GM23338 (cell line): ENCODE results near the gene PSORS1C2. TPM values are rescaled to one million over a fixed set of nuclear protein-coding genes. Genes with fewer than 3 reads are reported as not detected.
A peak's percentile ranks its signal among the peaks of the same experiment; 100 is the strongest.

ENCODE experiments used
- ATAC-seq: fragments of 200-7000 bp; cut with Tn5 transposase; 3 replicates; pipeline ENCODE4 v1.9.1; 2020
- DNase-seq: peaks from one replicate; pipeline ENCODE4 v3.0.0-alpha.2; 2015; ENCODE audit warnings: low spot score
- H2AFZ ChIP-seq: fragments of 200-600 bp; sonication (generic); 2 replicates; pipeline ENCODE4 v1.8.0; 2016; ENCODE audit warnings: antibody characterized with exemption, mild to moderate bottlenecking, moderate library complexity
- H3F3A ChIP-seq: fragments of 200-600 bp; sonication (generic); replicated peaks from 2 replicates; pipeline ENCODE4 v1.8.0; 2017; ENCODE audit warnings: antibody characterized with exemption, mixed run types, low read depth
- H3K27ac ChIP-seq: fragments of 200-600 bp; sonication (generic); 2 replicates; pipeline ENCODE4 v1.6.1; 2016; ENCODE audit warnings: low read depth
- H3K27me3 ChIP-seq: fragments of 200-600 bp; sonication (generic); 2 replicates; pipeline ENCODE4 v1.8.0; 2016; ENCODE audit warnings: mild to moderate bottlenecking, mixed run types, moderate library complexity; ENCODE audit not compliant: insufficient read depth
- H3K36me3 ChIP-seq: fragments of 200-600 bp; sonication (generic); 2 replicates; pipeline ENCODE4 v1.8.0; 2016; ENCODE audit warnings: mild to moderate bottlenecking; ENCODE audit not compliant: insufficient read depth
- H3K4me1 ChIP-seq: fragments of 200-600 bp; sonication (generic); 2 replicates; pipeline ENCODE4 v1.8.0; 2016; ENCODE audit warnings: mild to moderate bottlenecking, moderate library complexity; ENCODE audit not compliant: insufficient read depth
- H3K4me2 ChIP-seq: fragments of 200-600 bp; sonication (generic); 2 replicates; pipeline ENCODE4 v1.7.1; 2017; ENCODE audit warnings: mixed run types
- H3K4me3 ChIP-seq: fragments of 200-600 bp; sonication (generic); 2 replicates; pipeline ENCODE4 v1.6.1; 2016; ENCODE audit warnings: mixed run types
- H3K79me2 ChIP-seq: fragments of 200-600 bp; sonication (generic); replicated peaks from 2 replicates; pipeline ENCODE4 v1.8.0; 2017; ENCODE audit warnings: mild to moderate bottlenecking; ENCODE audit not compliant: insufficient read depth
- H3K9me2 ChIP-seq: fragments of 200-600 bp; sonication (generic); 2 replicates; pipeline ENCODE4 v1.8.0; 2017; ENCODE audit not compliant: insufficient read depth
- H4K20me1 ChIP-seq: fragments of 200-600 bp; sonication (generic); replicated peaks from 2 replicates; pipeline ENCODE4 v1.8.0; 2017; ENCODE audit warnings: mild to moderate bottlenecking; ENCODE audit not compliant: insufficient read depth
- H3K27ac Mint-ChIP-seq: 2 replicates; pipeline ENCODE4 v1.8.0; 2020; ENCODE audit warnings: inconsistent platforms, mild to moderate bottlenecking, moderate library complexity, mixed read lengths
- H3K27me3 Mint-ChIP-seq: 3 replicates; pipeline ENCODE4 v1.8.0; 2022; ENCODE audit warnings: low read depth, mild to moderate bottlenecking, moderate library complexity, mixed read lengths, inconsistent platforms; ENCODE audit not compliant: insufficient read depth, poor library complexity
- H3K36me3 Mint-ChIP-seq: 3 replicates; pipeline ENCODE4 v1.8.0; 2021; ENCODE audit warnings: low read depth, mild to moderate bottlenecking, inconsistent platforms, moderate library complexity, mixed read lengths
- H3K4me1 Mint-ChIP-seq: 3 replicates; pipeline ENCODE4 v1.8.0; 2020; ENCODE audit warnings: mild to moderate bottlenecking, inconsistent platforms, mixed read lengths
- H3K4me3 Mint-ChIP-seq: 3 replicates; pipeline ENCODE4 v1.8.0; 2021; ENCODE audit warnings: moderate library complexity, mild to moderate bottlenecking, inconsistent platforms, mixed read lengths
- H3K9me3 Mint-ChIP-seq: 3 replicates; pipeline ENCODE4 v1.8.0; 2020; ENCODE audit warnings: moderate library complexity, mild to moderate bottlenecking, inconsistent platforms, mixed read lengths
- CREB1 ChIP-seq: fragments of 250-450 bp; sonication (Bioruptor Pico); IDR thresholded peaks from 2 replicates; pipeline ENCODE4 v1.5.0; 2020; ENCODE audit warnings: low read depth, mild to moderate bottlenecking, moderate library complexity
- CTCF ChIP-seq, 2 experiments: fragments of 200-600 bp in 1 of 2; sonication (generic) in 1 of 2; conservative IDR thresholded peaks; 2 replicates each; pipeline versions ENCODE4 v1.5.1 to v1.6.1; 2016 to 2017; ENCODE audit warnings: antibody characterized with exemption in 2 of 2, low read depth in 2 of 2, mild to moderate bottlenecking in 2 of 2, moderate library complexity in 1 of 2
- ETS1 ChIP-seq: IDR thresholded peaks from 2 replicates; pipeline ENCODE4 v1.6.1; 2016; ENCODE audit warnings: antibody characterized with exemption
- EZH2 ChIP-seq: fragments of 200-600 bp; sonication (generic); IDR thresholded peaks from one replicate; pipeline ENCODE4 v1.8.0; 2017; ENCODE audit warnings: antibody characterized with exemption, mild to moderate bottlenecking, low read depth; ENCODE audit not compliant: unreplicated experiment
- EZH2phosphoT487 ChIP-seq: fragments of 200-600 bp; sonication (generic); IDR thresholded peaks from one replicate; pipeline ENCODE4 v1.8.1; 2018; ENCODE audit warnings: antibody characterized with exemption; ENCODE audit not compliant: unreplicated experiment
- JUNB ChIP-seq: IDR thresholded peaks from one replicate; pipeline ENCODE4 v1.6.1; 2016; ENCODE audit warnings: antibody characterized with exemption; ENCODE audit not compliant: unreplicated experiment
- NANOG ChIP-seq: IDR thresholded peaks from 2 replicates; pipeline ENCODE4 v1.6.1; 2016; ENCODE audit warnings: antibody characterized with exemption, borderline replicate concordance
- POLR2AphosphoS5 ChIP-seq: IDR thresholded peaks from 2 replicates; pipeline ENCODE4 v1.6.1; 2016; ENCODE audit warnings: antibody characterized with exemption, low read depth
- REST ChIP-seq: IDR thresholded peaks from one replicate; pipeline ENCODE4 v1.6.1; 2018; ENCODE audit warnings: antibody characterized with exemption; ENCODE audit not compliant: unreplicated experiment
- STAT1 ChIP-seq: IDR thresholded peaks from one replicate; pipeline ENCODE4 v1.6.1; 2016; ENCODE audit warnings: antibody characterized with exemption; ENCODE audit not compliant: unreplicated experiment
- ZNF114 ChIP-seq: fragments of 250-450 bp; sonication (Bioruptor Pico); IDR thresholded peaks from 2 replicates; pipeline ENCODE4 v1.5.0; 2020; ENCODE audit warnings: mild to moderate bottlenecking, moderate library complexity
- ZNF331 ChIP-seq: fragments of 250-450 bp; sonication (Bioruptor Pico); IDR thresholded peaks from 2 replicates; pipeline ENCODE4 v1.5.0; 2020; ENCODE audit warnings: low read depth, mild to moderate bottlenecking, moderate library complexity
- polyA plus RNA-seq: library from polyadenylated mRNA; unstranded; fragments of >200 nt; fragmentation: Nextera tagmentation; extraction: Ambion mirVana; gene quantifications from 2 replicates; pipeline ENCODE4 v1.2.1, GENCODE V29; 2016
- total RNA-seq: library from RNA; depleted of rRNA; stranded (reverse); fragments of >200 nt; shearing (Covaris generic); gene quantifications from 2 replicates; pipeline ENCODE4 v1.2.3, GENCODE V29; 2014

The PSORS1C2 gene
- total and polyA plus RNA-seq, 2 experiments from 2014 or later, result 0.47 TPM; not detected in 1

GRCh38 chr6:31162463-31163165, 23.7 kb upstream of the PSORS1C2 start:
- Histone ChIP-seq H2AFZ (no peak overlapping the region), H3K79me2 (peaks cover 42% of the 10 kb centered on the region), H3K4me2 (no peak overlapping the region; the same call in 1 of the 2 replicates), H3K36me3 (peaks cover 32% of the 10 kb centered on the region), H3K27me3 (0 out of 2 replicates have a peak, but pooled peaks cover 2% of the 10 kb centered on the region), H3K4me3 (no peak overlapping the region), H4K20me1 (peaks cover 43% of the 10 kb centered on the region), H3F3A (peaks cover 64% of the 10 kb centered on the region), H3K4me1 (peaks cover 62% of the 10 kb centered on the region), H3K9me2 (no peaks in the 10 kb centered on the region), H3K27ac (peak overlapping the region; percentile 83)
- DNase-seq (peak; percentile 65), ATAC-seq (peak; percentile 2; the same call in 2 of the 3 replicates)
- TF ChIP-seq POLR2AphosphoS5 (peak; percentile 62), CTCF (conservative IDR thresholded peaks at IDR 0.05; ENCODE audit: low read depth in 2 of 2) (peak; percentile 29 to 52), EZH2phosphoT487 (no peak)
- Mint-ChIP-seq H3K27me3 (peaks cover 18% of the 10 kb centered on the region), H3K4me3 (no peak overlapping the region; the same call in 2 of the 3 replicates), H3K4me1 (peaks cover 67% of the 10 kb centered on the region), H3K9me3 (no peaks in the 10 kb centered on the region), H3K36me3 (peaks cover 69% of the 10 kb centered on the region), H3K27ac (peak overlapping the region; percentile 78)

GRCh38 chr6:31161216-31162126, 22.6 kb upstream of the PSORS1C2 start:
- Histone ChIP-seq H3K4me1 (peaks cover 61% of the 10 kb centered on the region), H4K20me1 (peaks cover 32% of the 10 kb centered on the region), H3K36me3 (peaks cover 32% of the 10 kb centered on the region), H3K4me3 (no peak overlapping the region), H3K4me2 (no peak overlapping the region; the same call in 1 of the 2 replicates), H3K27me3 (0 out of 2 replicates have a peak, but pooled peaks cover 2% of the 10 kb centered on the region), H3K79me2 (peaks cover 33% of the 10 kb centered on the region), H3F3A (peaks cover 61% of the 10 kb centered on the region), H3K27ac (peak overlapping the region; percentile 83; the same call in 1 of the 2 replicates), H3K9me2 (no peaks in the 10 kb centered on the region), H2AFZ (no peak overlapping the region)
- H3K9me3 Mint-ChIP-seq, result no peaks in the 10 kb centered on the region
- peaks cover 19% of the 10 kb centered on the region for H3K27me3 Mint-ChIP-seq
- peak overlapping the region; percentile 78 for H3K27ac Mint-ChIP-seq
- peak overlapping the region; percentile 33; the same call in 2 of the 3 replicates for H3K4me3 Mint-ChIP-seq
- DNase-seq (no peak), ATAC-seq (no peak)
- H3K36me3 Mint-ChIP-seq, result peaks cover 62% of the 10 kb centered on the region
- peaks cover 67% of the 10 kb centered on the region for H3K4me1 Mint-ChIP-seq
- TF ChIP-seq ZNF331 (CRISPR knock-in tag), result no peak
- TF ChIP-seq ETS1, result no peak
- no peak for TF ChIP-seq POLR2AphosphoS5
- no peak for TF ChIP-seq STAT1
- TF ChIP-seq REST, result no peak
- TF ChIP-seq NANOG, result no peak
- TF ChIP-seq CREB1 (CRISPR knock-in tag), result no peak
- no peak for TF ChIP-seq EZH2
- no peak for TF ChIP-seq CTCF (conservative IDR thresholded peaks at IDR 0.05; ENCODE audit: low read depth in 2 of 2)
- no peak for TF ChIP-seq JUNB
- no peak for TF ChIP-seq ZNF114 (CRISPR knock-in tag)
